KMS-11 (cell line): ENCODE data around the gene ROGDI.

Source experiments
- H2AFZ ChIP-seq: fragments of 200-600 bp; sonication (generic); 2 replicates; pipeline ENCODE4 v1.6.1; 2016; ENCODE audit warnings: antibody characterized with exemption, mixed run types, low read depth
- H3K27ac ChIP-seq: fragments of 200-600 bp; sonication (generic); 2 replicates; pipeline ENCODE4 v1.6.1; 2016; ENCODE audit warnings: mild to moderate bottlenecking, mixed run types
- H3K27me3 ChIP-seq: fragments of 200-600 bp; sonication (generic); 2 replicates; pipeline ENCODE4 v1.6.1; 2017; ENCODE audit warnings: mild to moderate bottlenecking, low read depth, mixed run types, moderate library complexity; ENCODE audit not compliant: insufficient read depth
- H3K36me3 ChIP-seq: fragments of 200-600 bp; sonication (generic); 2 replicates; pipeline ENCODE4 v1.6.1; 2017; ENCODE audit warnings: mild to moderate bottlenecking, mixed run types; ENCODE audit not compliant: insufficient read depth
- H3K4me1 ChIP-seq: fragments of 200-600 bp; sonication (generic); 2 replicates; pipeline ENCODE4 v1.6.1; 2016; ENCODE audit warnings: mild to moderate bottlenecking, low read depth, mixed run types; ENCODE audit not compliant: poor library complexity, severe bottlenecking
- H3K4me2 ChIP-seq: fragments of 200-600 bp; sonication (generic); 2 replicates; pipeline ENCODE4 v1.7.0; 2016; ENCODE audit warnings: mild to moderate bottlenecking, mixed run types
- H3K4me3 ChIP-seq: fragments of 200-600 bp; sonication (generic); IDR thresholded peaks from 2 replicates; pipeline ENCODE4 v1.6.1; 2017; ENCODE audit warnings: low read depth, low read length, mixed read lengths; ENCODE audit not compliant: insufficient read depth
- H3K79me2 ChIP-seq: fragments of 200-600 bp; sonication (generic); 2 replicates; pipeline ENCODE4 v1.6.1; 2016; ENCODE audit warnings: low read depth, mixed run types; ENCODE audit not compliant: insufficient read depth
- H3K9ac ChIP-seq: fragments of 200-600 bp; sonication (generic); 2 replicates; pipeline ENCODE4 v1.6.1; 2016; ENCODE audit warnings: mild to moderate bottlenecking, mixed run types
- H4K20me1 ChIP-seq: fragments of 200-600 bp; sonication (generic); 2 replicates; pipeline ENCODE4 v1.6.1; 2016; ENCODE audit warnings: mild to moderate bottlenecking, mixed run types; ENCODE audit not compliant: insufficient read depth
- CTCF ChIP-seq: fragments of 200-600 bp; sonication (generic); conservative IDR thresholded peaks from 2 replicates; pipeline ENCODE4 v1.6.1; 2017; ENCODE audit warnings: low read depth, mild to moderate bottlenecking, antibody characterized with exemption, low read length, moderate library complexity, mixed read lengths

The ROGDI gene

GRCh38 chr16:4813251-4814003 lies 11.0 kb upstream of the ROGDI start:
- Histone ChIP-seq H3K4me3 (no peak overlapping the region), H3K36me3 (peaks cover 19% of the 10 kb centered on the region; the same call in 1 of the 2 replicates), H3K27ac (no peak overlapping the region), H3K27me3 (no peaks in the 10 kb centered on the region), H3K9ac (no peak overlapping the region), H2AFZ (no peak overlapping the region), H3K4me1 (no peaks in the 10 kb centered on the region), H4K20me1 (no peaks in the 10 kb centered on the region), H3K4me2 (no peak overlapping the region), H3K79me2 (no peaks in the 10 kb centered on the region)
- TF ChIP-seq CTCF, result no peak

- Histone ChIP-seq H3K27me3 (no peaks in the 10 kb centered on the region), H3K79me2 (no peaks in the 10 kb centered on the region), H3K9ac (no peak overlapping the region), H3K4me1 (no peaks in the 10 kb centered on the region), H3K27ac (no peak overlapping the region), H3K4me2 (no peak overlapping the region), H4K20me1 (no peaks in the 10 kb centered on the region), H3K36me3 (peaks cover 27% of the 10 kb centered on the region; the same call in 1 of the 2 replicates), H2AFZ (no peak overlapping the region), H3K4me3 (no peak overlapping the region)
- no peak for TF ChIP-seq CTCF
These were observed 9.3 kb upstream of the ROGDI start for GRCh38 chr16:4811773-4812172.

- H3K27ac ChIP-seq, result no peak overlapping the region
- H2AFZ ChIP-seq, result no peak overlapping the region
- H3K9ac ChIP-seq, result no peak overlapping the region
- no peaks in the 10 kb centered on the region for H3K79me2 ChIP-seq
- no peaks in the 10 kb centered on the region for H3K4me1 ChIP-seq
- H3K27me3 ChIP-seq, result no peaks in the 10 kb centered on the region
- no peak overlapping the region for H3K4me2 ChIP-seq
- H4K20me1 ChIP-seq, result no peaks in the 10 kb centered on the region
- no peak overlapping the region for H3K4me3 ChIP-seq
- TF ChIP-seq CTCF, result no peak
- peaks cover 26% of the 10 kb centered on the region; the same call in 1 of the 2 replicates for H3K36me3 ChIP-seq
These were observed 8.8 kb upstream of the ROGDI start for GRCh38 chr16:4811242-4811641.

GRCh38 chr16:4806280-4806679 lies 3.8 kb upstream of the ROGDI start:
- Histone ChIP-seq H2AFZ (no peak overlapping the region), H3K36me3 (peaks cover 8% of the 10 kb centered on the region; the same call in 1 of the 2 replicates), H3K79me2 (no peaks in the 10 kb centered on the region), H3K4me3 (no peak overlapping the region), H4K20me1 (no peaks in the 10 kb centered on the region), H3K4me1 (peaks cover 8% of the 10 kb centered on the region), H3K27me3 (no peaks in the 10 kb centered on the region), H3K4me2 (no peak overlapping the region), H3K9ac (no peak overlapping the region), H3K27ac (no peak overlapping the region)
- no peak for TF ChIP-seq CTCF
